HEK293 (cell line): ENCODE data around the gene BICD1.

Source experiments
- CTCF ChIA-PET: fragments of 350-600 bp; formaldehyde crosslinking; extraction: SDS; loops from one replicate; lab custom pipeline; 2021; ENCODE audit warnings: antibody characterized with exemption; lab: Yijun Ruan, JAX
- POLR2A ChIA-PET: fragments of 300-600 bp; formaldehyde crosslinking; extraction: SDS; loops from one replicate; lab custom pipeline; 2020; ENCODE audit warnings: antibody characterized with exemption, inconsistent platforms; lab: Yijun Ruan, JAX
- H3K27ac ChIP-seq: fragments of 200-500 bp; sonication (Bioruptor generic); 2 replicates; pipeline ENCODE4 v1.5.1; 2014; ENCODE audit warnings: low read depth, low read length, control low read depth, inconsistent platforms; ENCODE audit errors: extremely low read depth
- H3K36me3 ChIP-seq, 2 experiments: fragments of 200-500 bp in 1 of 2; sonication (Bioruptor generic) in 1 of 2; 1 replicate in 1 of 2; 2 replicates in 1 of 2; pipeline ENCODE4 v1.5.1; 2014 to 2017; ENCODE audit warnings: inconsistent platforms in 2 of 2, low read length in 2 of 2; ENCODE audit not compliant: control insufficient read depth in 2 of 2, insufficient read depth in 1 of 2
- H3K4me1 ChIP-seq: fragments of 200-500 bp; sonication (Bioruptor generic); 2 replicates; pipeline ENCODE4 v1.5.1; 2014; ENCODE audit warnings: mild to moderate bottlenecking, low read length, inconsistent platforms; ENCODE audit not compliant: control insufficient read depth, insufficient read depth
- H3K4me3 ChIP-seq: 2 replicates; pipeline ENCODE4 v1.5.1; 2011; ENCODE audit warnings: low read depth, mild to moderate bottlenecking, control low read depth, low read length, moderate library complexity
- H3K9me3 ChIP-seq: fragments of 200-500 bp; sonication (Bioruptor generic); 2 replicates; pipeline ENCODE4 v1.5.1; 2014; ENCODE audit warnings: low read depth, low read length, inconsistent platforms; ENCODE audit not compliant: control insufficient read depth, insufficient read depth
- EGR2 ChIP-seq: fragments of 450-650 bp; formaldehyde crosslinking; IDR thresholded peaks from 2 replicates; pipeline ENCODE4 v1.5.1; 2016; ENCODE audit warnings: low read depth, missing biosample characterization, missing genetic modification characterization
- IKZF3 ChIP-seq: fragments of 450-650 bp; IDR thresholded peaks from 2 replicates; pipeline ENCODE4 v1.5.0; 2018; ENCODE audit warnings: missing biosample characterization, mild to moderate bottlenecking, missing genetic modification characterization, moderate library complexity
- OSR2 ChIP-seq: fragments of 450-650 bp; formaldehyde crosslinking; IDR thresholded peaks from 2 replicates; pipeline ENCODE4 v1.5.1; 2016; ENCODE audit warnings: missing biosample characterization, missing genetic modification characterization
- OVOL3 ChIP-seq: fragments of 450-650 bp; formaldehyde crosslinking; IDR thresholded peaks from 2 replicates; pipeline ENCODE4 v1.5.1; 2016; ENCODE audit warnings: missing biosample characterization, missing genetic modification characterization
- REPIN1 ChIP-seq: fragments of 450-650 bp; formaldehyde crosslinking; IDR thresholded peaks from 2 replicates; pipeline ENCODE4 v1.5.1; 2017; ENCODE audit warnings: missing biosample characterization, missing genetic modification characterization, low read depth
- SP2 ChIP-seq: fragments of 450-650 bp; formaldehyde crosslinking; IDR thresholded peaks from 2 replicates; pipeline ENCODE4 v1.5.1; 2016; ENCODE audit warnings: missing biosample characterization, missing genetic modification characterization
- ZBTB20 ChIP-seq: fragments of 450-650 bp; formaldehyde crosslinking; IDR thresholded peaks from 2 replicates; pipeline ENCODE4 v1.5.1; 2016; ENCODE audit warnings: missing biosample characterization, missing genetic modification characterization
- ZBTB21 ChIP-seq: fragments of 450-650 bp; formaldehyde crosslinking; IDR thresholded peaks from 2 replicates; pipeline ENCODE4 v1.5.1; 2017; ENCODE audit warnings: missing biosample characterization, missing genetic modification characterization
- ZEB2 ChIP-seq: fragments of 450-650 bp; formaldehyde crosslinking; IDR thresholded peaks from 2 replicates; pipeline ENCODE4 v1.5.1; 2016; ENCODE audit warnings: missing biosample characterization, missing genetic modification characterization
- ZFP3 ChIP-seq: fragments of 450-650 bp; formaldehyde crosslinking; IDR thresholded peaks from 2 replicates; pipeline ENCODE4 v1.5.1; 2016; ENCODE audit warnings: low read depth, missing biosample characterization, missing genetic modification characterization
- ZIC2 ChIP-seq: fragments of 450-650 bp; formaldehyde crosslinking; IDR thresholded peaks from 2 replicates; pipeline ENCODE4 v1.5.1; 2016; ENCODE audit warnings: missing biosample characterization, missing genetic modification characterization
- ZNF169 ChIP-seq: fragments of 450-650 bp; formaldehyde crosslinking; IDR thresholded peaks from 2 replicates; pipeline ENCODE4 v1.5.1; 2016; ENCODE audit warnings: missing biosample characterization, missing genetic modification characterization
- ZNF2 ChIP-seq: fragments of 450-650 bp; formaldehyde crosslinking; IDR thresholded peaks from 2 replicates; pipeline ENCODE4 v1.5.1; 2016; ENCODE audit warnings: missing biosample characterization, missing genetic modification characterization
- ZNF23 ChIP-seq: fragments of 450-650 bp; formaldehyde crosslinking; IDR thresholded peaks from 2 replicates; pipeline ENCODE4 v1.5.1; 2016; ENCODE audit warnings: missing biosample characterization, missing genetic modification characterization, borderline replicate concordance
- ZNF391 ChIP-seq: fragments of 450-650 bp; formaldehyde crosslinking; IDR thresholded peaks from 2 replicates; pipeline ENCODE4 v1.5.1; 2016; ENCODE audit warnings: low read depth, missing biosample characterization, missing genetic modification characterization, borderline replicate concordance
- ZNF596 ChIP-seq: fragments of 450-650 bp; IDR thresholded peaks from 2 replicates; pipeline ENCODE4 v1.5.0; 2018; ENCODE audit warnings: missing biosample characterization, mild to moderate bottlenecking, missing genetic modification characterization, moderate library complexity
- ZNF677 ChIP-seq: fragments of 450-650 bp; IDR thresholded peaks from 2 replicates; pipeline ENCODE4 v1.5.0; 2018; ENCODE audit warnings: missing biosample characterization, mild to moderate bottlenecking, missing genetic modification characterization, moderate library complexity
- ZNF76 ChIP-seq: fragments of 450-650 bp; formaldehyde crosslinking; IDR thresholded peaks from 2 replicates; pipeline ENCODE4; 2016; ENCODE audit warnings: low read depth, missing biosample characterization, missing genetic modification characterization, borderline replicate concordance
- ZNF776 ChIP-seq: fragments of 450-650 bp; formaldehyde crosslinking; IDR thresholded peaks from 2 replicates; pipeline ENCODE4 v1.5.0; 2017; ENCODE audit warnings: missing biosample characterization, missing genetic modification characterization, borderline replicate concordance
- ZNF792 ChIP-seq: fragments of 450-650 bp; formaldehyde crosslinking; IDR thresholded peaks from 2 replicates; pipeline ENCODE4 v1.5.1; 2016; ENCODE audit warnings: missing biosample characterization, missing genetic modification characterization
- ZSCAN23 ChIP-seq: fragments of 450-650 bp; formaldehyde crosslinking; IDR thresholded peaks from 2 replicates; pipeline ENCODE4 v1.5.1; 2016; ENCODE audit warnings: missing biosample characterization, missing genetic modification characterization
- TF ChIP-seq, protein P1 (sequence below): fragments of 450-650 bp; formaldehyde crosslinking; IDR thresholded peaks from 2 replicates; pipeline ENCODE4 v1.5.1; 2016; ENCODE audit warnings: missing biosample characterization, missing genetic modification characterization
- TF ChIP-seq, protein P2 (sequence below): fragments of 450-650 bp; formaldehyde crosslinking; IDR thresholded peaks from 2 replicates; pipeline ENCODE4 v1.5.1; 2017; ENCODE audit warnings: missing biosample characterization, mild to moderate bottlenecking, missing genetic modification characterization, moderate library complexity
- TF ChIP-seq, protein P3 (sequence below): fragments of 450-650 bp; formaldehyde crosslinking; IDR thresholded peaks from 2 replicates; pipeline ENCODE4 v1.5.1; 2016; ENCODE audit warnings: missing biosample characterization, missing genetic modification characterization
- TF ChIP-seq, protein P4 (sequence below): fragments of 450-650 bp; formaldehyde crosslinking; IDR thresholded peaks from 2 replicates; pipeline ENCODE4 v1.5.1; 2017; ENCODE audit warnings: missing biosample characterization, missing genetic modification characterization

BICD1 gene

DNA sequence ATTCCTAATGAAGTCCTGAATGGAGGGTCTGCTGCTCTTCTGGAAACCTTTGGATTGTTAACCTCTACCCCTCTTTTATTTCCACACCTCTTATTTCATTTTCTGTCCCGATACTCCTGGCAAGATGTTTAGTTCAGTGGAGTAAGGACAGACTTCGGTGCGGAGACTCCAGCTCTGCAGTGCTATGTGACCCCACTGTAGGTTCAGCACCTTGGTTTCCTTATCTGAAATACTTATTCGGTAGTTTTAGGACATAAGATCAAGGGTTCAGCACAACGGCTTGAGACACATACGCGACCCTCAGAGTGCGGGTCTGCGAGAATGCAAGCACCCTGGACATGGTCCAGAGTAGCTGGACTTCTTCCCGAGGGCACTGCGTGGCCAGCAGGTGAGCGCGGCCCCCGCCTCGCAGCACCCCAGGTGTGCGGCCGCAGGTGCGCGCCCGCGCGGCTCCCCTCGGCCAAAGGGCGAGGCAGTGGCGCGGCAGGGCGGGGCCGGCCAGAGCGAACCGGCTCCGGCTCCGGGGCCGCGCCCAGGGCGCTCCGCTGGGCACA, 292.2 kb downstream of the BICD1 start:
- peaks cover 14% of the 10 kb centered on the region for H3K4me1 ChIP-seq
- H3K9me3 ChIP-seq = no peaks in the 10 kb centered on the region
- CTCF ChIA-PET = interaction anchor here (0.7 to 1.2 kb wide), 4 partner anchors 9 to 307 kb away, joined by 3 to 7 read pairs (median 4); no protein-coding TSS in a partner anchor
- peak overlapping the region; percentile 75 for H3K27ac ChIP-seq
- TF ChIP-seq ZNF169 (tag by site-specific recombination) = no peak
- TF ChIP-seq, protein P1, sequence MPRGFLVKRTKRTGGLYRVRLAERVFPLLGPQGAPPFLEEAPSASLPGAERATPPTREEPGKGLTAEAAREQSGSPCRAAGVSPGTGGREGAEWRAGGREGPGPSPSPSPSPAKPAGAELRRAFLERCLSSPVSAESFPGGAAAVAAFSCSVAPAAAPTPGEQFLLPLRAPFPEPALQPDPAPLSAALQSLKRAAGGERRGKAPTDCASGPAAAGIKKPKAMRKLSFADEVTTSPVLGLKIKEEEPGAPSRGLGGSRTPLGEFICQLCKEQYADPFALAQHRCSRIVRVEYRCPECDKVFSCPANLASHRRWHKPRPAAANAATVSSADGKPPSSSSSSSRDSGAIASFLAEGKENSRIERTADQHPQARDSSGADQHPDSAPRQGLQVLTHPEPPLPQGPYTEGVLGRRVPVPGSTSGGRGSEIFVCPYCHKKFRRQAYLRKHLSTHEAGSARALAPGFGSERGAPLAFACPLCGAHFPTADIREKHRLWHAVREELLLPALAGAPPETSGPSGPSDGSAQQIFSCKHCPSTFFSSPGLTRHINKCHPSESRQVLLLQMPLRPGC (tag by site-specific recombination) = no peak
- TF ChIP-seq ZNF792 = no peak
- no peak for TF ChIP-seq ZNF23 (tag by site-specific recombination)
- TF ChIP-seq ZNF596 (tag by site-specific recombination) = peak; percentile 7; the same call in 1 of the 2 replicates
- 0 out of 2 replicates have a peak, but pooled peaks have one; percentile 27 for TF ChIP-seq ZNF677 (tag by site-specific recombination)
- TF ChIP-seq, all 188 proteins: peak for 2
- Histone ChIP-seq H3K4me3 (peak overlapping the region; percentile 84), H3K36me3 (no peaks in the 10 kb centered on the region)
- POLR2A ChIA-PET = interaction anchor here (0.6 to 2.3 kb wide), 9 partner anchors 11 to 357 kb away, joined by 3 to 10 read pairs (median 4); partner anchors contain the start of genes DNM1L and YARS2

DNA sequence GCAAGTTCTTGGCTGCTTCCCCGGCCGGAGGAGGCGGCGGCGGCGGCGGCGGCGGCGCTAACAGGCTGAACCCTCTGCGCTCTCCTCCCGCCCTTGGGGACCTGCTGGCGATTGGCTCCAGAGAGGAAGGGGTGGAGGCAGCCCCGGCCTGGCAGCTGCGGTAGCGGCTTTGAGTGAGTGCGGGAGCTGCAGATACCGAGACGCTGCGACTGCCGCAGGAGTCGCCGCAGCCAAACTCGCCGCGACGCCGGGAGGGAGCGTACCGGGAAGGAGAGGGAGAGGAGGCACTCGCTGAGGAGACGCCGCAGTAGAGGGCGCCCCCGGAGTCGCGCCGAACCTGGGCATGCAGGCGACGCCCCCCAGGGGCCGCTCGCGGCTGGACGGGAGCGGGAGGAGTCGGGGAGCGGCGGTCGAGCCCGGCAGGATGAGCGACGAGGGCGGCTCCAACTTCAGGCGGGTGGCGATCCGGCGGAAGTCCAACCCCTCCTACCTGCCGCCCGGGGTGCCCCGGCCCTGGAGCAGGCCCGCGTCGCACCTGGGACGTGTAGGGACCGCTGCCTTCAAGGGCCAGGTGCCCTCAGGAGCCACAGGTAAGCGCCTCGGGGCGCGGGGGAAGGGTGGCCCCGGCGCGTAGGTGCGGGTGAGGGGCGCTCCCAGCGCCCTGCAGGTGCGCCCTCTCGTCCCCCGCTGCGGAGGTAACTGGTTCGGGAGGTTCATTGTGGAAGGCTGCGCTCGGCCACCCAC, 292.9 kb downstream of the BICD1 start, which contains the start of gene FGD4:
Gene FGD4 (plus strand): TSS at position 189 of the 744 bp plus-strand sequence.
- Histone ChIP-seq H3K9me3 (no peaks in the 10 kb centered on the region), H3K4me1 (peaks cover 14% of the 10 kb centered on the region), H3K36me3 (no peaks in the 10 kb centered on the region), H3K4me3 (peak within 1 kb of the TSS; percentile 84), H3K27ac (peak within 1 kb of the TSS; percentile 75)
- ChIA-PET POLR2A (interaction anchor here (0.6 to 2.3 kb wide), 12 partner anchors 12 to 1402 kb away, joined by 3 to 10 read pairs (median 4); partner anchors contain the start of gene DNM1L), CTCF (interaction anchor here (0.6 to 1.2 kb wide), 7 partner anchors 9 to 356 kb away, joined by 3 to 7 read pairs (median 4); partner anchors contain the start of gene YARS2)
- no peak for TF ChIP-seq ZFP3
- TF ChIP-seq ZEB2 = peak; percentile 95
- peak; percentile 76 for TF ChIP-seq EGR2 (tag by site-specific recombination)
- peak; percentile 53; the same call in 1 of the 2 replicates for TF ChIP-seq OVOL3
- TF ChIP-seq OSR2 (tag by site-specific recombination) = peak; percentile 98
- TF ChIP-seq ZIC2 (tag by site-specific recombination) = peak; percentile 82
- peak; percentile 59; the same call in 1 of the 2 replicates for TF ChIP-seq ZNF76 (tag by site-specific recombination)
- no peak for TF ChIP-seq ZNF391
- no peak for TF ChIP-seq ZNF776 (tag by site-specific recombination)
- TF ChIP-seq REPIN1 (tag by site-specific recombination) = 0 out of 2 replicates have a peak, but pooled peaks have one; percentile 74
- peak; percentile 94 for TF ChIP-seq ZNF2 (tag by site-specific recombination)
- TF ChIP-seq ZSCAN23 (tag by site-specific recombination) = 0 out of 2 replicates have a peak, but pooled peaks have one; percentile 64
- TF ChIP-seq ZBTB21 (tag by site-specific recombination) = peak; percentile 12; the same call in 1 of the 2 replicates
- TF ChIP-seq, protein P2, sequence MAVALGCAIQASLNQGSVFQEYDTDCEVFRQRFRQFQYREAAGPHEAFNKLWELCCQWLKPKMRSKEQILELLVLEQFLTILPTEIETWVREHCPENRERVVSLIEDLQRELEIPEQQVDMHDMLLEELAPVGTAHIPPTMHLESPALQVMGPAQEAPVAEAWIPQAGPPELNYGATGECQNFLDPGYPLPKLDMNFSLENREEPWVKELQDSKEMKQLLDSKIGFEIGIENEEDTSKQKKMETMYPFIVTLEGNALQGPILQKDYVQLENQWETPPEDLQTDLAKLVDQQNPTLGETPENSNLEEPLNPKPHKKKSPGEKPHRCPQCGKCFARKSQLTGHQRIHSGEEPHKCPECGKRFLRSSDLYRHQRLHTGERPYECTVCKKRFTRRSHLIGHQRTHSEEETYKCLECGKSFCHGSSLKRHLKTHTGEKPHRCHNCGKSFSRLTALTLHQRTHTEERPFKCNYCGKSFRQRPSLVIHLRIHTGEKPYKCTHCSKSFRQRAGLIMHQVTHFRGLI (tag by site-specific recombination) = peak; percentile 34; the same call in 1 of the 2 replicates
- peak; percentile 84 for TF ChIP-seq IKZF3
- TF ChIP-seq, protein P3, sequence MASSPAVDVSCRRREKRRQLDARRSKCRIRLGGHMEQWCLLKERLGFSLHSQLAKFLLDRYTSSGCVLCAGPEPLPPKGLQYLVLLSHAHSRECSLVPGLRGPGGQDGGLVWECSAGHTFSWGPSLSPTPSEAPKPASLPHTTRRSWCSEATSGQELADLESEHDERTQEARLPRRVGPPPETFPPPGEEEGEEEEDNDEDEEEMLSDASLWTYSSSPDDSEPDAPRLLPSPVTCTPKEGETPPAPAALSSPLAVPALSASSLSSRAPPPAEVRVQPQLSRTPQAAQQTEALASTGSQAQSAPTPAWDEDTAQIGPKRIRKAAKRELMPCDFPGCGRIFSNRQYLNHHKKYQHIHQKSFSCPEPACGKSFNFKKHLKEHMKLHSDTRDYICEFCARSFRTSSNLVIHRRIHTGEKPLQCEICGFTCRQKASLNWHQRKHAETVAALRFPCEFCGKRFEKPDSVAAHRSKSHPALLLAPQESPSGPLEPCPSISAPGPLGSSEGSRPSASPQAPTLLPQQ (tag by site-specific recombination) = peak; percentile 76
- TF ChIP-seq, protein P4, sequence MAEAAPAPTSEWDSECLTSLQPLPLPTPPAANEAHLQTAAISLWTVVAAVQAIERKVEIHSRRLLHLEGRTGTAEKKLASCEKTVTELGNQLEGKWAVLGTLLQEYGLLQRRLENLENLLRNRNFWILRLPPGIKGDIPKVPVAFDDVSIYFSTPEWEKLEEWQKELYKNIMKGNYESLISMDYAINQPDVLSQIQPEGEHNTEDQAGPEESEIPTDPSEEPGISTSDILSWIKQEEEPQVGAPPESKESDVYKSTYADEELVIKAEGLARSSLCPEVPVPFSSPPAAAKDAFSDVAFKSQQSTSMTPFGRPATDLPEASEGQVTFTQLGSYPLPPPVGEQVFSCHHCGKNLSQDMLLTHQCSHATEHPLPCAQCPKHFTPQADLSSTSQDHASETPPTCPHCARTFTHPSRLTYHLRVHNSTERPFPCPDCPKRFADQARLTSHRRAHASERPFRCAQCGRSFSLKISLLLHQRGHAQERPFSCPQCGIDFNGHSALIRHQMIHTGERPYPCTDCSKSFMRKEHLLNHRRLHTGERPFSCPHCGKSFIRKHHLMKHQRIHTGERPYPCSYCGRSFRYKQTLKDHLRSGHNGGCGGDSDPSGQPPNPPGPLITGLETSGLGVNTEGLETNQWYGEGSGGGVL (tag by site-specific recombination) = peak; percentile 73
- peak; percentile 95 for TF ChIP-seq ZBTB20 (tag by site-specific recombination)
- peak; percentile 85 for TF ChIP-seq SP2 (tag by site-specific recombination)
